ENCODE results near the gene SEBOX.

DNA sequence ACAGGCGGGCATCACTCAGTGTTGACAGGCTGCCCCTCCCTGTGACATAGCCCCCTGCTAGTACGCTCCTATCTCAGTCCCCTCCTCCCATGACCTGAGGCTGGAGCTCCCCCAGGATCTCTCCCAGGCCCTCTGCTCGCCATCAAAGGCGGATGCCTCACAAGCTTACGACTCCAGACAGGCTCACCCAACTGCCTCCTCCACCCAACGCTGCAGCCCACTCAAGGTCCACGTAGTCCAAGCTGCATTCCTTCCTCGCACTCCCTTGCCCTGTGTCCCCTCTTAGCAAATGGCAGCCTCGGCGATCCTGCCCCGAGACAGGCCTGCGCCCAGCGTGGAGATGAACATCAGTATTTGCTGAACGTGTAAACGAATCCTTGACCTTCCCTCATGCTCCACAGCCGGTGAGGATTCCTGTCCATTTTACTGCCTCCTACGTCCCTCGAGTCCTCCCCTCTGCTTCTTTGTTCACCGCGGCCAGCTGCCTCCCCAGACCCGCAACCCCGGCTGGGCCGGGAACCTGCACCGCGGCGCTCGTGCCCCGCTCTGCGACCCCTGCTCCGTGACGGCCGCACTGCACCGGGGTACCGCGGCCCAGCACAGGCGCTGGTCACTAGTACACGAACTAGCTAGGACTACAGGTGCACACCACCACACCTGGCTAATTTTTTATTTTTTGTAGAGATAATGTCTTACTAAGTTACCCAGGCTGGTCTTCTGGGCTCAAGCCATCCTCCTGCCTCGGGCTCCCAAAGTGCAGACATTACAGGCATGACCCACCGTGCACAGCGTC, 46.8 kb downstream of the SEBOX start:
- TF ChIP-seq, protein P1, sequence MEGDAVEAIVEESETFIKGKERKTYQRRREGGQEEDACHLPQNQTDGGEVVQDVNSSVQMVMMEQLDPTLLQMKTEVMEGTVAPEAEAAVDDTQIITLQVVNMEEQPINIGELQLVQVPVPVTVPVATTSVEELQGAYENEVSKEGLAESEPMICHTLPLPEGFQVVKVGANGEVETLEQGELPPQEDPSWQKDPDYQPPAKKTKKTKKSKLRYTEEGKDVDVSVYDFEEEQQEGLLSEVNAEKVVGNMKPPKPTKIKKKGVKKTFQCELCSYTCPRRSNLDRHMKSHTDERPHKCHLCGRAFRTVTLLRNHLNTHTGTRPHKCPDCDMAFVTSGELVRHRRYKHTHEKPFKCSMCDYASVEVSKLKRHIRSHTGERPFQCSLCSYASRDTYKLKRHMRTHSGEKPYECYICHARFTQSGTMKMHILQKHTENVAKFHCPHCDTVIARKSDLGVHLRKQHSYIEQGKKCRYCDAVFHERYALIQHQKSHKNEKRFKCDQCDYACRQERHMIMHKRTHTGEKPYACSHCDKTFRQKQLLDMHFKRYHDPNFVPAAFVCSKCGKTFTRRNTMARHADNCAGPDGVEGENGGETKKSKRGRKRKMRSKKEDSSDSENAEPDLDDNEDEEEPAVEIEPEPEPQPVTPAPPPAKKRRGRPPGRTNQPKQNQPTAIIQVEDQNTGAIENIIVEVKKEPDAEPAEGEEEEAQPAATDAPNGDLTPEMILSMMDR (IDR thresholded peaks at IDR 0.05) = no peak
- TF ChIP-seq POLR2A (IDR thresholded peaks at IDR 0.05) = no peak
